Ovary (tissue), 9 donors: ENCODE measurements around the gene CCDC33. TPM values are rescaled to one million over a fixed set of nuclear protein-coding genes. Genes with fewer than 3 reads are reported as not detected.
A peak's percentile ranks its signal among the peaks of the same experiment; 100 is the strongest.

Experiments used
- DNase-seq, 5 donors: peaks; one replicate each; pipeline ENCODE4 v3.0.0-alpha.2; 2019 to 2020
- H3K27ac ChIP-seq, 2 donors: fragments of 200-600 bp; one replicate each; pipeline versions ENCODE4 v1.5.1 to v1.8.0; 2019 to 2022
- H3K27me3 ChIP-seq: fragments of 200-600 bp; one replicate; pipeline ENCODE4 v1.8.0; 2022
- H3K36me3 ChIP-seq: fragments of 200-600 bp; sonication (generic); one replicate; pipeline ENCODE4 v1.5.1; 2019
- H3K4me1 ChIP-seq: one replicate; pipeline ENCODE4 v1.8.1; 2013; ENCODE audit warnings: mild to moderate bottlenecking, moderate library complexity; ENCODE audit not compliant: insufficient read depth
- H3K4me3 ChIP-seq: fragments of 200-600 bp; sonication (generic); one replicate; pipeline ENCODE4 v1.5.1; 2017
- H3K9me3 ChIP-seq, 2 donors: fragments of 200-600 bp in 1 of 2; sonication (generic) in 1 of 2; one replicate each; pipeline versions ENCODE4 v1.5.1 to v1.8.1; 2013 to 2019; ENCODE audit warnings: mild to moderate bottlenecking in 1 of 2, moderate library complexity in 1 of 2
- CTCF ChIP-seq, 3 donors: fragments of 450-650 bp in 2 of 3; fragments of 200-600 bp in 1 of 3; IDR thresholded peaks; one replicate each; pipeline versions ENCODE4 v1.5.1 to v1.8.0; 2016 to 2022; ENCODE audit warnings: antibody characterized with exemption in 3 of 3, mild to moderate bottlenecking in 1 of 3
- EP300 ChIP-seq: sonication (generic); formaldehyde crosslinking; IDR thresholded peaks from one replicate; pipeline ENCODE4 v1.6.1; 2017; ENCODE audit warnings: antibody characterized with exemption
- POLR2A ChIP-seq: fragments of 450-650 bp; IDR thresholded peaks from one replicate; pipeline ENCODE4 v1.6.1; 2017; ENCODE audit warnings: antibody characterized with exemption, mild to moderate bottlenecking, moderate library complexity
- WGBS, 3 donors: extraction: QIAGEN DNeasy Blood & Tissue Kit in 1 of 3; methylation state at CpG; one replicate each; pipeline versions ENCODE4 v1.1.5 to v1.1.7; 2013 to 2017; 5-methylcytosine and 5-hydroxymethylcytosine counted together
- intact Hi-C, 4 donors: fragments of 100-400 bp; cut with DNase I; formaldehyde crosslinking; loops; one replicate each; pipeline versions ENCODE4 v1.11.0 to v1.15.1; 2022 to 2023
- polyA plus RNA-seq, 2 donors: library from polyadenylated mRNA; stranded (reverse); fragments of 200-250 nt in 1 of 2; fragments of 350-450 nt in 1 of 2; fragmentation: Illumina TruSeq in 1 of 2; extraction: RNeasy Lipid Tissue Mini Kit (QIAGEN cat#74804) in 1 of 2; gene quantifications; one replicate each; pipeline ENCODE4 v1.2.3, GENCODE V29; 2013 to 2014
- total RNA-seq, 7 donors: library from RNA; depleted of rRNA in 2 of 7; stranded (reverse); fragments of >200 nt in 2 of 7; fragmentation: NEBNext Ultra II Directional in 3 of 7; extraction: Animal tissue kit (Norgen Biotek cat#: 25700) in 3 of 7; gene quantifications; one replicate each; pipeline versions ENCODE4 v1.1.0 to v1.2.4, GENCODE V29; 2016 to 2023
- donor health status: DM: no; HTN: no; CAD: no; lungs with moderate emphysema.
- donor health status: DM: no; HTN: no; CAD: no.
- donor health status: Bipolar disorder and iron deficiency.
- donor health status: DM: yes; HTN: yes; CAD: no.
- donor health status: DM: no; HTN: no; CAD: no.
- donor health status: DM: yes; HTN: yes; CAD: no.

Gene CCDC33
- total and polyA plus RNA-seq, 9 donors, result 0.10 to 24.7 (median 1.9) TPM; not detected in 3

- H3K9me3 ChIP-seq, result no peaks in the 10 kb centered on the region
- no peak for TF ChIP-seq CTCF (IDR thresholded peaks at IDR 0.05)
- no peak for TF ChIP-seq POLR2A
- no peak for TF ChIP-seq EP300
- no peak overlapping the region for H3K4me3 ChIP-seq
- no peaks in the 10 kb centered on the region for H3K4me1 ChIP-seq
- WGBS, 3 donors, result 33 to 41% (median 33%) methylated on average over 5 of the region's 5 CpGs
- peak in 2 of 5 donors; percentile 38 to 61 for DNase-seq
- H3K27me3 ChIP-seq, result no peaks in the 10 kb centered on the region
- no peaks in the 10 kb centered on the region for H3K36me3 ChIP-seq
- H3K27ac ChIP-seq, result no peak overlapping the region
- intact Hi-C loops, result no loop called here
Measured at GRCh38 chr15:74265046-74265639, 29.0 kb downstream of the CCDC33 start.

DNA sequence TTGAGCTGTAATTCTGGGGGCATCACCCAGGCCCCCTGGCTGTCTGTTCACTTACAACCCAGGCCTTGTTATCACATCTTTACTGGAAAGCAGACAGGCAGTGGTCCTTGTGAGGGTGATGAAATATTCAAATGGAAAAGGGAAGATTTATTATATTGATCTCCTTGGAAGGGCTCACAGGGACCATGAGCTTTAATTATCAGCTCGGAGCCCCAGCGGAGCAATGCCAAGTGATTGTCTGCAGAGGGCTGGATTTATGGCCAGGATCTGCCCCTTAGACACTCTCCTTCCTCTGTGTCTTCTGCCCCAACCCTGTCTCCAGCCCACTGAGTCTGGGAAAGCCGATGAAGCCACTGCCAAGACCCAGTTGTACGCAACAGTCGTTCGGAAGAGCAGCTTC, 31.9 kb downstream of the CCDC33 start:
- intact Hi-C loops, result no loop called here
- Histone ChIP-seq H3K27ac (no peak overlapping the region), H3K9me3 (no peaks in the 10 kb centered on the region), H3K36me3 (no peaks in the 10 kb centered on the region), H3K4me3 (no peak overlapping the region), H3K27me3 (no peaks in the 10 kb centered on the region), H3K4me1 (no peaks in the 10 kb centered on the region)
- DNase-seq, result no peak
- 62 to 69% (median 67%) methylated on average over 6 of the region's 6 CpGs for WGBS, 3 donors
- TF ChIP-seq CTCF (IDR thresholded peaks at IDR 0.05) (no peak), EP300 (no peak), POLR2A (no peak)

DNA sequence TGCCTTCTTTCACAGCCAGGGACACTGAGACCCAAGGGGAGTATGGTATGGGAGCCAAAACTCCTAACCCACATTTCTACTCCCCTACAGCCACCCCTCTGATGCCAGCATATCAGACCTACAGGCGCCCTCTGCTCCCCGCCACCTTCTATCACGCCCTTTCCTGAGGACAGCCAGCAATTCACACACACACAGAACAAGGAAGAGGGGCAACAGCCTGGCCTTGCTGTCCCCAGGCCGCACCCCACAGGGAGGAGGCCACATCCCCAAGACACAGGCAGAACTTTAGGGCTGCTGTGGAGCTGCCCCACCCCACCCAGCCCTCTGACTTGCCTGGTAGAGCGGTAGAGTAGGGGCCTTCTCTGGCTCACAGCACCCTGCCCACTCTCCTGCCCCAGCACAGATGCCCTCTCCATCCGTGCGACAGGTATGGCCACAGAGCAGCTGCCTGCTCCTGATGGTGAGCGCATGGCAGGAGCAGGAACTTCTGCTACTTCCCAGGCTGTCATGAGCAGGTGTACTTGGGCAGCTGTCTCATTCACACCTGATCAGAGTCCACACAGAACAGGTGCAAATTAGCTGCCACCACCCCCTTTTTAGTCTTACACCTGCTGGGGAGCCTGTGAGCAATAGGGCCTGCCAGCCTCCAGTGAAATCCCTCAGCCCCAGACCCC, 33.4 kb downstream of the CCDC33 start:
- no peaks in the 10 kb centered on the region for H3K36me3 ChIP-seq
- no peaks in the 10 kb centered on the region for H3K9me3 ChIP-seq
- intact Hi-C loops, result no loop called here
- DNase-seq, result no peak
- H3K4me1 ChIP-seq, result no peaks in the 10 kb centered on the region
- TF ChIP-seq POLR2A (no peak), EP300 (no peak), CTCF (IDR thresholded peaks at IDR 0.05) (no peak)
- 88 to 89% (median 88%) methylated on average over 8 of the region's 8 CpGs for WGBS, 3 donors
- H3K27ac ChIP-seq, result no peak overlapping the region
- no peaks in the 10 kb centered on the region for H3K27me3 ChIP-seq
- H3K4me3 ChIP-seq, result no peak overlapping the region

- WGBS, 3 donors, result 90 to 92% (median 91%) methylated on average over 6 of the region's 6 CpGs
- H3K27me3 ChIP-seq, result no peaks in the 10 kb centered on the region
- no peak overlapping the region for H3K4me3 ChIP-seq
- DNase-seq, result no peak
- TF ChIP-seq CTCF (IDR thresholded peaks at IDR 0.05) (no peak), POLR2A (no peak), EP300 (no peak)
- H3K27ac ChIP-seq, result no peak overlapping the region
- intact Hi-C loops, result no loop called here
- H3K9me3 ChIP-seq, result no peaks in the 10 kb centered on the region
- H3K36me3 ChIP-seq, result no peaks in the 10 kb centered on the region
- no peaks in the 10 kb centered on the region for H3K4me1 ChIP-seq
Measured at GRCh38 chr15:74270155-74270554, 34.0 kb downstream of the CCDC33 start.
